GM23248 (cell line): ENCODE results near the gene ZNF311. TPM values are rescaled to one million over a fixed set of nuclear protein-coding genes. Genes with fewer than 3 reads are reported as not detected.

Source experiments
- DNase-seq: peaks from one replicate; pipeline ENCODE4 v3.0.0-alpha.2; 2015
- H2AFZ ChIP-seq: fragments of 200-600 bp; sonication (generic); 2 replicates; pipeline ENCODE4 v1.6.1; 2016; ENCODE audit warnings: antibody characterized with exemption
- H3F3A ChIP-seq: fragments of 200-600 bp; sonication (generic); 2 replicates; pipeline ENCODE4 v1.6.1; 2016; ENCODE audit warnings: mild to moderate bottlenecking, antibody characterized with exemption, mixed run types; ENCODE audit not compliant: insufficient read depth
- H3K27ac ChIP-seq: fragments of 200-600 bp; sonication (generic); 2 replicates; pipeline ENCODE4 v1.5.1; 2016; ENCODE audit warnings: mild to moderate bottlenecking
- H3K27me3 ChIP-seq: fragments of 200-600 bp; sonication (generic); replicated peaks from 2 replicates; pipeline ENCODE4 v1.6.1; 2016; ENCODE audit warnings: mild to moderate bottlenecking; ENCODE audit not compliant: insufficient read depth
- H3K36me3 ChIP-seq: fragments of 200-600 bp; sonication (generic); 2 replicates; pipeline ENCODE4 v1.6.1; 2016; ENCODE audit warnings: low read depth, mild to moderate bottlenecking
- H3K4me1 ChIP-seq: fragments of 200-600 bp; sonication (generic); 2 replicates; pipeline ENCODE4 v1.6.1; 2016; ENCODE audit warnings: mild to moderate bottlenecking; ENCODE audit not compliant: insufficient read depth
- H3K4me2 ChIP-seq: fragments of 200-600 bp; sonication (generic); one replicate; pipeline ENCODE4 v1.6.1; 2016; ENCODE audit warnings: mild to moderate bottlenecking; ENCODE audit not compliant: unreplicated experiment
- H3K4me3 ChIP-seq: fragments of 200-600 bp; sonication (generic); 2 replicates; pipeline ENCODE4 v1.5.1; 2016; ENCODE audit warnings: mild to moderate bottlenecking
- H3K79me2 ChIP-seq: fragments of 200-600 bp; sonication (generic); 2 replicates; pipeline ENCODE4 v1.6.1; 2016; ENCODE audit warnings: mild to moderate bottlenecking; ENCODE audit not compliant: insufficient read depth
- H3K9ac ChIP-seq: fragments of 200-600 bp; sonication (generic); 2 replicates; pipeline ENCODE4 v1.6.1; 2016; ENCODE audit warnings: mild to moderate bottlenecking
- H3K9me2 ChIP-seq: fragments of 200-600 bp; sonication (generic); 2 replicates; pipeline ENCODE4 v1.6.1; 2016; ENCODE audit warnings: mixed run types, mild to moderate bottlenecking, moderate library complexity; ENCODE audit not compliant: insufficient read depth
- H3K9me3 ChIP-seq: fragments of 200-600 bp; sonication (generic); one replicate; pipeline ENCODE4 v1.6.1; 2017; ENCODE audit warnings: low read depth
- H4K20me1 ChIP-seq: fragments of 200-600 bp; sonication (generic); 2 replicates; pipeline ENCODE4 v1.6.0; 2016; ENCODE audit not compliant: insufficient read depth
- EZH2 ChIP-seq: fragments of 200-600 bp; sonication (generic); IDR thresholded peaks from 2 replicates; pipeline ENCODE4 v1.6.1; 2018; ENCODE audit warnings: antibody characterized with exemption, mild to moderate bottlenecking; ENCODE audit not compliant: insufficient read depth, poor library complexity, severe bottlenecking
- EZH2phosphoT487 ChIP-seq: fragments of 200-600 bp; sonication (generic); IDR thresholded peaks from 2 replicates; pipeline ENCODE4 v1.6.1; 2018; ENCODE audit warnings: antibody characterized with exemption, moderate library complexity, mild to moderate bottlenecking, low read depth; ENCODE audit not compliant: insufficient read depth
- WGBS, 2 experiments: methylation state at CpG; one replicate each; pipeline ENCODE4 v1.1.6; 2015 to 2017; ENCODE audit warnings: low lambda C conversion rate in 2 of 2, low coverage in 1 of 2; ENCODE audit errors: missing lambda C conversion rate in 2 of 2; 5-methylcytosine and 5-hydroxymethylcytosine counted together
- in situ Hi-C: fragments of 300-500 bp; cut with MboI; formaldehyde crosslinking; loops from 2 replicates; pipeline ENCODE4 v1.15.0; 2020
- polyA plus RNA-seq: library from polyadenylated mRNA; unstranded; fragments of >200 nt; fragmentation: Nextera tagmentation; extraction: Ambion mirVana; gene quantifications from 2 replicates; pipeline ENCODE4 v1.2.1, GENCODE V29; 2016
- total RNA-seq: library from RNA; depleted of rRNA; stranded (reverse); fragments of >200 nt; shearing (Covaris generic); gene quantifications from 2 replicates; pipeline ENCODE4 v1.2.3, GENCODE V29; 2014

Gene ZNF311
- total and polyA plus RNA-seq, 2 experiments from 2014 or later: 0.54 to 0.93 TPM

DNA sequence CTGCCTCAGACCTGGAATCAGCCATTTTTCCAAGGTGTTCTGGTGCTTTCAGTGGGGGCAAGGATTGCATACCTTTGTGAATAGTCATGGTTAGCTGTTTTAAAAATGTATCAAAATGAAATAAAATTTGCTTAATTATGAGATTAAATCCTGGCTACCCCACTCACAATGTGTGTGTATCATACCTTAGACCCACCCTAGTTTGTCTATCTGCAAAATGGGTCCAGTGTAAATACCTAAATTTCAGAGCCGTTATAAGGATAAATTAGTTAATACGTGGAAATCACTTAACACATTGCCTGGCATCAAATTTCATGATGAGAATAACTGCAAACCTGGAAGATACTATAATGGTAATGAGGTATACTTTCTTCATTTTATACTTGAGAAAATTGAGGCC, 3.0 kb upstream of the ZNF311 start:
- Histone ChIP-seq H4K20me1 (no peaks in the 10 kb centered on the region), H3K9me3 (no peaks in the 10 kb centered on the region), H3K79me2 (no peaks in the 10 kb centered on the region), H3K9me2 (no peaks in the 10 kb centered on the region), H3K4me3 (no peak overlapping the region), H3K4me2 (no peak overlapping the region), H3F3A (no peaks in the 10 kb centered on the region), H3K27me3 (no peaks in the 10 kb centered on the region), H3K9ac (no peak overlapping the region), H3K27ac (no peak overlapping the region), H3K4me1 (peaks cover 6% of the 10 kb centered on the region; the same call in 1 of the 2 replicates), H2AFZ (no peak overlapping the region), H3K36me3 (no peaks in the 10 kb centered on the region)
- in situ Hi-C loops: no loop called here
- TF ChIP-seq EZH2: no peak
- TF ChIP-seq EZH2phosphoT487: no peak
- 71 to 78% methylated on average over 2 of the region's 2 CpGs for WGBS, 2 experiments
- DNase-seq: no peak

DNA sequence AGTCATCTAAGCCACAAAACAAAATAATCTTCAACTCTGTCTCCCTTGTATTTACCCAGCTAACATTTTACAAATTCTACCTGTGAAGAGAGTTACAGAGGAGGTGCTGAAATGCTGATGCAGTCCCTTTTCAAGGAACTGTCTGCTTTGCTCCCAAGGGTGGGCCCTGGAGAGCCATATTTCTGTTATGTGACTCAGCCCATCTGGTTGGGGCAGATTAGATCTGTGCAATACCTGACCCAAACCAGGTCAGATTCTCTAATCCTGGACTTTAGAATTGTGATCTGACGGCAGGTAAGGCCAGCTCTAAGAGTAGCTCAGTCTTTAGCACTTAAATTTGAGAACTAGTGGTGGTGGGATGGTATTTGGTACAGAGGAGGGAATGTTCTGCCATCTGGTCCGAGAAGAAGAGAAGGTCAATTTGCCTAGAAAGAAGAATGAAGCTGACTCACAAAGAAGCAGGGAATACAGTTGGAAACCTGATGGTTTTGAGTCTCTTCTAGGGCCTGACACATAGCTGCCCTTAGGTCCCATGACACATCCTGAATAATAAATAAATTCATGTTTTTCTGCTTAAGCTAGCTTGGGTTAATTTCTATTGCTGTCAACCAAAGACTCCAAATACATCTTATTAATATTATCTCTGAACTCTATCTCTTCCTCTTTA, 8.1 kb downstream of the ZNF311 start:
- no peaks in the 10 kb centered on the region for H3K27me3 ChIP-seq
- WGBS, 2 experiments: 47 to 51% methylated on average over 2 of the region's 2 CpGs
- peaks cover 11% of the 10 kb centered on the region; the same call in 1 of the 2 replicates for H3F3A ChIP-seq
- H4K20me1 ChIP-seq: no peaks in the 10 kb centered on the region
- peak; percentile 49 for DNase-seq
- no peaks in the 10 kb centered on the region for H3K9me2 ChIP-seq
- no peaks in the 10 kb centered on the region for H3K79me2 ChIP-seq
- no peak overlapping the region for H3K4me3 ChIP-seq
- no peak overlapping the region for H2AFZ ChIP-seq
- no peaks in the 10 kb centered on the region for H3K4me1 ChIP-seq
- no peak overlapping the region for H3K9ac ChIP-seq
- TF ChIP-seq EZH2 (no peak), EZH2phosphoT487 (no peak)
- no peak overlapping the region for H3K27ac ChIP-seq
- no peaks in the 10 kb centered on the region for H3K36me3 ChIP-seq
- no peaks in the 10 kb centered on the region for H3K9me3 ChIP-seq
- no peak overlapping the region for H3K4me2 ChIP-seq
- in situ Hi-C loops: no loop called here

DNA sequence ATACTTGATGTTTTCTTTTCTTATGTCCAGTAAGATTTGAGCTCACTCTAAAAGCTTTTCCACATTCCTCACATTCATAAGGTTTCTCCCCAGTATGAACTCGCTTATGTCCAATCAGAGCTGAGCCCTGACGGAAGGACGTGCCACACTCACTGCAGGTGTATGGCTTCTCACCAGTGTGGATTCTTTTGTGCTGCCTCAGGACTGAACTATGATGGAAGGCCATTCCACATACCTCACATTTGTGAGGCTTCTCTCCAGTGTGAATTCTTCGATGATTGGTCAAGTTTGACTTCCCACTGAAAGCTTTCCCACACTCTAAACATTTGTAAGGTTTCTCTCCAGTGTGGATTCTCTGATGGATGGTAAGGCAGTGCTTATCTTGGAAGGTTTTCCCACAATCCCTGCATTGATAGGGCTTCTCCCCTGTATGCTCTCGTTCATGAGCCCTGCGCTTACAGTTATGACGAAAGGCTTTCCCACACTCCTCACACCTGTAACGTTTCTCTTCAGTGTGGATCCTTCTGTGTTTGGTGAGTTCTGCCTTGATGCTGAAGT, 9.9 kb downstream of the ZNF311 start:
- no peak for TF ChIP-seq EZH2
- TF ChIP-seq EZH2phosphoT487: no peak
- WGBS, 2 experiments: 85 to 86% methylated on average over 8 of the region's 8 CpGs
- in situ Hi-C loops: no loop called here

DNA sequence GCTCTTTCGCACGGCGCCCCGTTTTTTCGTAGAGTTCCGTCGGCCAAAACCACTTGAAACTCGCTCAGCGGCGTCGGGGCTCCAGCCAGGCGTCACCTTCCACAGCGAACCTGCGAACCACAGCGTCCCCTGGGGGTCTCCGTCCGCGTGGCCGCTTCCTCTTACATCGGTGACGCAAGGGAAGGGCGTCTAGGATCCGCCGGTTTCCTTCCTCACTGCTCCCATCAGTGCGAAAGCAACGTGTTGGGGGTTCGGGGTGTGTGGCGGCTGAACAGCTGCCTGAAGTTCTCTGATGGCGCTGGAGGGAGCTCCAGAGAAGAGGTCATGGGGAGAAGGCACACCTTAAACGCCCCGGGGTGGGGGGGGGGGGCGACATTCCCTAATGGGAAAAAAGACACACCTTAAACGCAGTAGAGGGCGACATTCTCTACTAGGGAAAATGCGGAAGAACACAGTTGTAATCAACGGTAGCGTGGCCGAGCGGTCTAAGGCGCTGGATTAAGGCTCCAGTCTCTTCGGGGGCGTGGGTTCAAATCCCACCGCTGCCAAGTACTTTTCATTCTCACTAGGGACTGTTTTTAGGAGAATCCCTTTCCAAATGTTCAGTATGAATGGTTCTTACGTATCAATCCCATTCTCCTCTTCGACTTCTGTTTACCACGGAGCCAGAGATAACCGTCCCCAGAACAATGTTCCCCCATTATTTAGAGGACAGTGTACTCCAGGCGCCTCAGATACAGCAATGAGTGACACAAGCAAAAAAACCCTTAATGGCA, 16.4 kb downstream of the ZNF311 start:
- H3K4me2 ChIP-seq: no peak overlapping the region

More for the DNA sequence above, 9.9 kb downstream of the ZNF311 start:
- no peaks in the 10 kb centered on the region for H3K9me3 ChIP-seq
- H3K79me2 ChIP-seq: no peaks in the 10 kb centered on the region
- no peaks in the 10 kb centered on the region for H3K9me2 ChIP-seq
- no peaks in the 10 kb centered on the region for H3K27me3 ChIP-seq
- no peak overlapping the region for H3K4me3 ChIP-seq
- H4K20me1 ChIP-seq: no peaks in the 10 kb centered on the region
- no peak for DNase-seq
- H3K4me2 ChIP-seq: no peak overlapping the region
- no peaks in the 10 kb centered on the region for H3K4me1 ChIP-seq
- H3K9ac ChIP-seq: no peak overlapping the region
- no peaks in the 10 kb centered on the region for H3K36me3 ChIP-seq
- H3K27ac ChIP-seq: no peak overlapping the region
- no peak overlapping the region for H2AFZ ChIP-seq
- H3F3A ChIP-seq: peaks cover 11% of the 10 kb centered on the region; the same call in 1 of the 2 replicates

More for the DNA sequence above, 16.4 kb downstream of the ZNF311 start:
- H3F3A ChIP-seq: peaks cover 15% of the 10 kb centered on the region
- 0 out of 2 replicates have a peak, but pooled peaks cover 7% of the 10 kb centered on the region for H3K4me1 ChIP-seq
- no peaks in the 10 kb centered on the region for H4K20me1 ChIP-seq
- DNase-seq: no peak
- H3K27me3 ChIP-seq: no peaks in the 10 kb centered on the region
- no peak overlapping the region for H3K27ac ChIP-seq
- TF ChIP-seq EZH2: no peak
- TF ChIP-seq EZH2phosphoT487: no peak
- no peaks in the 10 kb centered on the region for H3K79me2 ChIP-seq
- in situ Hi-C loops: no loop called here
- no peaks in the 10 kb centered on the region for H3K9me3 ChIP-seq
- H3K9me2 ChIP-seq: no peaks in the 10 kb centered on the region
- H2AFZ ChIP-seq: no peak overlapping the region
- H3K4me3 ChIP-seq: no peak overlapping the region
- H3K9ac ChIP-seq: no peak overlapping the region
- 36 to 42% methylated on average over 45 to 48 of the region's 48 CpGs for WGBS, 2 experiments
- no peaks in the 10 kb centered on the region for H3K36me3 ChIP-seq
